Measurements from ENCODE around the gene TIMM50. TPM values are rescaled to one million over a fixed set of nuclear protein-coding genes. Genes with fewer than 3 reads are reported as not detected.

Gene TIMM50
- total RNA-seq, 1 donor from 2014 or later, result 43.9 TPM

DNA sequence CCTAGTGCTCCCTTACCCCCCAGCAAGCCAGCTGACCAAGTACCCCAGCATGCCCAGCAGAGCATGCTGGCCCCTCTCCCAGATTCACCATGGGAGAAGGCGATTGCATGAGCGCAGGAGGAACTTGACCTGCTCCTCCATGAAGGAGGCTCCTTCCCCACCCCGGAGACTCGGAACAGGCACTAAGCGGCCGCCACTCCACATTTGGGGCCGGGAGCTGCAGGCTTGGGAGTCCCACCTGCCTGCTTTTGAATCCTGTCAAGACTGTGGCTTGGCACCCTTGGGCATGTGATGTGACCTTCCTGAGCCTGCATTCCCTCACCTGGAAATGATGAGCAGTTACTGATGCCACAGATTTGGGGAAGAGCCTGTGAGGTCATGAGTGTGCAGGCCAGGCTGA lies 12.7 kb upstream of the TIMM50 start:
- H3K4me1 ChIP-seq, result no peaks in the 10 kb centered on the region
- intact Hi-C loops (cut with DNase I), result no loop called here
- no peak for ATAC-seq
- no peaks in the 10 kb centered on the region for H3K9me3 ChIP-seq
- no peak overlapping the region for H3K27ac ChIP-seq
- H3K4me3 ChIP-seq, result no peak overlapping the region
- no peaks in the 10 kb centered on the region for H3K27me3 ChIP-seq
- H3K36me3 ChIP-seq, result peaks cover 89% of the 10 kb centered on the region
- DNase-seq, result no peak
- TF ChIP-seq, protein P1, sequence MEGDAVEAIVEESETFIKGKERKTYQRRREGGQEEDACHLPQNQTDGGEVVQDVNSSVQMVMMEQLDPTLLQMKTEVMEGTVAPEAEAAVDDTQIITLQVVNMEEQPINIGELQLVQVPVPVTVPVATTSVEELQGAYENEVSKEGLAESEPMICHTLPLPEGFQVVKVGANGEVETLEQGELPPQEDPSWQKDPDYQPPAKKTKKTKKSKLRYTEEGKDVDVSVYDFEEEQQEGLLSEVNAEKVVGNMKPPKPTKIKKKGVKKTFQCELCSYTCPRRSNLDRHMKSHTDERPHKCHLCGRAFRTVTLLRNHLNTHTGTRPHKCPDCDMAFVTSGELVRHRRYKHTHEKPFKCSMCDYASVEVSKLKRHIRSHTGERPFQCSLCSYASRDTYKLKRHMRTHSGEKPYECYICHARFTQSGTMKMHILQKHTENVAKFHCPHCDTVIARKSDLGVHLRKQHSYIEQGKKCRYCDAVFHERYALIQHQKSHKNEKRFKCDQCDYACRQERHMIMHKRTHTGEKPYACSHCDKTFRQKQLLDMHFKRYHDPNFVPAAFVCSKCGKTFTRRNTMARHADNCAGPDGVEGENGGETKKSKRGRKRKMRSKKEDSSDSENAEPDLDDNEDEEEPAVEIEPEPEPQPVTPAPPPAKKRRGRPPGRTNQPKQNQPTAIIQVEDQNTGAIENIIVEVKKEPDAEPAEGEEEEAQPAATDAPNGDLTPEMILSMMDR (IDR thresholded peaks at IDR 0.05), result no peak

GRCh38 chr19:39469036-39469435 lies 11.6 kb upstream of the TIMM50 start:
- H3K4me1 ChIP-seq, result no peaks in the 10 kb centered on the region
- TF ChIP-seq, protein P1 (IDR thresholded peaks at IDR 0.05), result no peak
- H3K36me3 ChIP-seq, result peaks cover 98% of the 10 kb centered on the region
- H3K27me3 ChIP-seq, result no peaks in the 10 kb centered on the region
- no peak overlapping the region for H3K27ac ChIP-seq
- ATAC-seq, result no peak
- intact Hi-C loops (cut with DNase I), result no loop called here
- no peak overlapping the region for H3K4me3 ChIP-seq
- no peaks in the 10 kb centered on the region for H3K9me3 ChIP-seq
- no peak for DNase-seq

DNA sequence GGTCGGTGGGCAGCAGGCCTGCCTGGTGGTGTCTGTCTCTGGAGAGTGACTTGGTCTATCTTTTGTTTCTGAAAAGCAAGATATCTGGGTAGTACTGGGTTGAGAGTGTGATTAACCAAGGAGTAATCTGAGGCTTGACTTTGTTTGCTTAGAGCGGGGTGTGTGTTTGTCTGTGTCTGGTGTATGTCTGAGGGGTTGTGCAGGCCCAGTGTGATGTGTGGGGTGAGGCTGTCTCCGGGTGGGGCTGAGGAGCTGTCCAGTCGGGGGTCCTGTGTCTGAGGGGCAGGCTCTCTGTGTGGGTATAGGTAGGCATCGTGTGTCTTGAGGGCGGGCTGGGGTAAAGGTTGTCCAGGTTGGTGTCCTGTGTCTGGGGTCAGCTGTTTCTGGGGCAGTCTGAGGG lies 11.1 kb upstream of the TIMM50 start:
- no peak overlapping the region for H3K27ac ChIP-seq
- H3K36me3 ChIP-seq, result peaks cover 98% of the 10 kb centered on the region
- intact Hi-C loops (cut with DNase I), result no loop called here

DNA sequence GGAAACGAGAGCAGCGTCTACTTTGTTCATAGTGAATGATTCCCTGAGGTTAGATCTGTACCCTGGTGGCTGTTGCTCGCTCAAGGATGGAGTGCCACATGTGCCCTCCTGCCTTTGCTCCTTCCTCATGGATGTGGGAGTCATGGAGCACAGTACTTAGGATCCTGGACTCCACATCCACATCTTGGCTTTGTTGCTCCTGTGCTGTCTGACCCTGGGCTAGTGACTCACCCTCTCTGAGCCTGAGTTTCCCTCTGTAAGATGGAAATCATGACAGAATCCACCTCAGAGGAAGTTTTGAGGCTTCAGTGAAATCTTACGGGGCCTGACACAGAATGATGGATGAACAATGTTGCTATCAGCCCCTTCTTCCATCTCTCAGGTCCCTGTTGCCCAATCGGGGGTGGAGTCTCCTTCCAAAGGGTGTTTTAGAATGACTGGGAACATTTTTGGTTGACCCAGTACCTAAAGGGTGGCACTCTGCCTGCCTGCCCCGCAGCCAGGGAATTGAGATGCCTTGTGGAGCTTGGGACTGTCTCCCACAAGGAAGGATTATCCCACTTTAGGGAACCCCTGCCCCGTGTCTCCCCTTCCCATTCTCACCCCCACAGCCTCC lies 9.8 kb upstream of the TIMM50 start:
- TF ChIP-seq, protein P1 (IDR thresholded peaks at IDR 0.05), result no peak
- DNase-seq (no peak), ATAC-seq (no peak)
- peaks cover 98% of the 10 kb centered on the region for H3K36me3 ChIP-seq
- H3K27ac ChIP-seq, result no peak overlapping the region
- H3K27me3 ChIP-seq, result no peaks in the 10 kb centered on the region
- H3K9me3 ChIP-seq, result no peaks in the 10 kb centered on the region
- H3K4me3 ChIP-seq, result no peak overlapping the region
- intact Hi-C loops (cut with DNase I), result no loop called here
- no peaks in the 10 kb centered on the region for H3K4me1 ChIP-seq

More for the DNA sequence above, 11.1 kb upstream of the TIMM50 start:
- Histone ChIP-seq H3K27me3 (no peaks in the 10 kb centered on the region), H3K9me3 (no peaks in the 10 kb centered on the region), H3K4me1 (no peaks in the 10 kb centered on the region), H3K4me3 (no peak overlapping the region)
- ATAC-seq, result no peak
- no peak for DNase-seq
- TF ChIP-seq, protein P1 (IDR thresholded peaks at IDR 0.05), result no peak

- Histone ChIP-seq H3K9me3 (no peaks in the 10 kb centered on the region), H3K36me3 (peaks cover 93% of the 10 kb centered on the region), H3K4me1 (no peaks in the 10 kb centered on the region), H3K27me3 (no peaks in the 10 kb centered on the region), H3K27ac (no peak overlapping the region), H3K4me3 (no peak overlapping the region)
- ATAC-seq (no peak), DNase-seq (no peak)
- intact Hi-C loops (cut with DNase I), result no loop called here
- TF ChIP-seq, protein P1 (IDR thresholded peaks at IDR 0.05), result no peak
Observed at GRCh38 chr19:39471756-39472536, 8.7 kb upstream of the TIMM50 start.
